LNCaP clone FGC (cell line): Measurements from ENCODE around the gene HOXD12.

Experiments used
- DNase-seq: peaks from one replicate; pipeline ENCODE4 v3.0.0-alpha.2; 2011; ENCODE audit warnings: low read depth
- H3K4me3 ChIP-seq: 2 replicates; pipeline ENCODE4 v1.5.1; 2011; ENCODE audit warnings: mild to moderate bottlenecking, low read depth, low read length, control low read depth
- TF ChIP-seq, protein P1 (sequence below): IDR thresholded peaks from 2 replicates; pipeline ENCODE4 v1.5.1; 2012; ENCODE audit warnings: mild to moderate bottlenecking; ENCODE audit not compliant: control insufficient read depth, insufficient read depth; ENCODE audit errors: extremely low read depth

The HOXD12 gene

DNA sequence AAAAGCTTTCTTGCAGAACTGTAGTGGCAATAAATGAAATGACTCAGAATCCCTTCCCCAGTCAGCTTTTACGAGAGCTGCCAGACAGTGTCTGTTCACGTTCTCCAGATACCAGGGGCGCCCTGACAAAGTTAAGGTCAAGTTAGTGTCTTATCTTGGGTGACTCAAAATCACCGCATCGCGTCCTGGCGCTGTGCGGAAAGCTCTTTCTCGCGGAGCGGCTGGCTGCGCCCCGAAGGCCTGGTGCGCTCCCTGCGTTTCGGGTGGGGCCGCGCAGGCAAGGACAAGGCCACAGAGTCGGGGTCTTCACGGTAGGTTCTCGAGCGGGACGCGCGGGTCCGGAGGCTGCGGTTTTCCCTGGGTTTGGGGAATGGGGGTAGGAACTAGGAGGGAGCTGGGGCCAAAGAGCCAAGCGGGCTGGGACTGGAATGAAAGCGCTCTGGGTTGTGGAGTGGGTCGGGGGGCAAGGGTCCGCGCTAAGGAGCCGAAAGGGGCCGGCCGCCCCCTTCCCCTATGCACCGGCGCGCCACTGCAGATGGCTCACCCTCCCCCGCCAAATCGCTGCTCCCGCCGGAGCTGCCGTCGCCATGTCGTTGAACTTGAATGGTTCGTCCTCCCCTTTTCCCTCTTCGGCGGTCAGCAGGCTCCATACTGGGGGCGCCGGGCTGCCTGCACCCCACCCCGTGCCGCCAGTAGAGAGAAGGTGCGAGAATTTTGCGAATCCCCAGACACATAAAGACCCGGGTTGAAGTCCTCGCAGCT is 4.9 kb downstream of the HOXD12 start:
- H3K4me3 ChIP-seq = no peak overlapping the region
- DNase-seq = no peak
- TF ChIP-seq, protein P1, sequence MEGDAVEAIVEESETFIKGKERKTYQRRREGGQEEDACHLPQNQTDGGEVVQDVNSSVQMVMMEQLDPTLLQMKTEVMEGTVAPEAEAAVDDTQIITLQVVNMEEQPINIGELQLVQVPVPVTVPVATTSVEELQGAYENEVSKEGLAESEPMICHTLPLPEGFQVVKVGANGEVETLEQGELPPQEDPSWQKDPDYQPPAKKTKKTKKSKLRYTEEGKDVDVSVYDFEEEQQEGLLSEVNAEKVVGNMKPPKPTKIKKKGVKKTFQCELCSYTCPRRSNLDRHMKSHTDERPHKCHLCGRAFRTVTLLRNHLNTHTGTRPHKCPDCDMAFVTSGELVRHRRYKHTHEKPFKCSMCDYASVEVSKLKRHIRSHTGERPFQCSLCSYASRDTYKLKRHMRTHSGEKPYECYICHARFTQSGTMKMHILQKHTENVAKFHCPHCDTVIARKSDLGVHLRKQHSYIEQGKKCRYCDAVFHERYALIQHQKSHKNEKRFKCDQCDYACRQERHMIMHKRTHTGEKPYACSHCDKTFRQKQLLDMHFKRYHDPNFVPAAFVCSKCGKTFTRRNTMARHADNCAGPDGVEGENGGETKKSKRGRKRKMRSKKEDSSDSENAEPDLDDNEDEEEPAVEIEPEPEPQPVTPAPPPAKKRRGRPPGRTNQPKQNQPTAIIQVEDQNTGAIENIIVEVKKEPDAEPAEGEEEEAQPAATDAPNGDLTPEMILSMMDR = no peak

DNA sequence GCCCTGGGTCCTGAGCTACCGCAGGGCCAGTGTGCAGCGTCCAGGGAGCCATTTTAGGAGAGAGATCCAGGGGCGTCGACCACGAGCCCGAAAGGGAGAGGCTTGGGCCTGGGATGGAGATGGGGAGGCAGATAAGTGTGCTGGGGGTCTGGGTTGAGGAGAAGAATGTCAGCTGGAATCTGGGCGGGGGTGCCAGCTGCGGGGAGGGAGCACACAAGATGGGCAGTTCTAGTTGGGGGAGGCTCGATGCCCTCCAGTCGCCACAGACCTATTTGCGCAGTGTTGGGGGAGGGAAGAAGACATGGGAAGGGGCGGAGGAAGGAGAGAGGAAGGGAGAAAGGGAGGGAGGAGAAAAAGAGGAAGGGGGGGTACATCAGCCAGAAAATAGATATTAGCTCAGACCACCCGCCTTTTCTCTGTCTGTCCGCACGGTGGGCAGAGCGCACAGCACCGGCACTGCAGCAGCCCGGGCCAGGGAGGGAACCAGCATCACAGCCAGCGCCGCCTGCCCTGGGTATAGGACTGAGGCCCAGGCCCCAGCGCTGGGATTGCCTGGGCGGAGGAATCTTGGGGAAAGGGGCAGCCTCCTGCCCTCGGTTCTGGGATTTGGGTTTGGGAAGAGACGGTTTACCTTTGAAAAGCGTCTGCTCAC is 5.6 kb downstream of the HOXD12 start:
- no peak for DNase-seq
- TF ChIP-seq, protein P1 = no peak
- H3K4me3 ChIP-seq = no peak overlapping the region

DNA sequence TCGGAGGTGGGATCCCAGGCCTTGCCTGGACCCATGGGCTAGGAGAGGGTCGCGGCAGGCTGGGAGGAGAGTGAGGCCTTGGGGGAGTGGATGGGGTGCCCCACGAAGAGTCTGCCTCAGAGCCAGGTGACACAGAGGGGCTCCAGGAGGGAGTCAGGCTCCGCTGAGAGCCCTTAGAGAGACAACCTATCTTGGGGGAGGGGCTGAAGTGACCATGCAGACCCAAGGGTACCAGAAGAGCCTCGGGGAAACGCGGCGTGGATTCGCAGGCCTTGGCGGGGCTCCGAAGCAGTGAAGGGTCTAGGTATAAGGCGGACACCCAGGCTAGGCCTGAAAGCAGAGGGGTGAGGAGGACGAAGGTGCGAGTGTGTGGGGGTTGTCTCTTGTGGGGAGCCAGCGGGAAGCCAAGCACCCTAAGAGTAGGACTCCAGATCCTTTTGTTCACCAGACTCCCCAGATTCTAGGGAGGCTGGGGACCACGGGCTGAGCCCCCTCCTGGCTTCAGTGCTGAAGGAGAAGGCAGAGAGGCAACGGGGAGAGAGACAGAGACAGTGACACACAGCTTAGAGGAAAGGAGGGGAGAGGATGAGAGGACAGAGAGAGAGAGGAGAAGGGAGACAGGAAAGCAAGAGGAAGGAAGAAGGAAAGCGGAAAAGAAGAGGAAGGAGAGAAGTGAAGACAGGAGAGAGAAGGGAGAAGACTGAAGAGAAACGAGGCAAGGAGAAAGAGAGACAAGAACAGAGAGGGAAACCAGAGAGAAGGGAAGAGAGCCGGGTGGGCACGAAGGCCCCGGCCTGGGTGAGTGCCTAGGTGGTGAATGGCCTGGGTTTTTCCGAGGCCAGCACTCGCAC is 6.4 kb downstream of the HOXD12 start:
- H3K4me3 ChIP-seq = no peak overlapping the region
- no peak for DNase-seq
- TF ChIP-seq, protein P1 = no peak

DNA sequence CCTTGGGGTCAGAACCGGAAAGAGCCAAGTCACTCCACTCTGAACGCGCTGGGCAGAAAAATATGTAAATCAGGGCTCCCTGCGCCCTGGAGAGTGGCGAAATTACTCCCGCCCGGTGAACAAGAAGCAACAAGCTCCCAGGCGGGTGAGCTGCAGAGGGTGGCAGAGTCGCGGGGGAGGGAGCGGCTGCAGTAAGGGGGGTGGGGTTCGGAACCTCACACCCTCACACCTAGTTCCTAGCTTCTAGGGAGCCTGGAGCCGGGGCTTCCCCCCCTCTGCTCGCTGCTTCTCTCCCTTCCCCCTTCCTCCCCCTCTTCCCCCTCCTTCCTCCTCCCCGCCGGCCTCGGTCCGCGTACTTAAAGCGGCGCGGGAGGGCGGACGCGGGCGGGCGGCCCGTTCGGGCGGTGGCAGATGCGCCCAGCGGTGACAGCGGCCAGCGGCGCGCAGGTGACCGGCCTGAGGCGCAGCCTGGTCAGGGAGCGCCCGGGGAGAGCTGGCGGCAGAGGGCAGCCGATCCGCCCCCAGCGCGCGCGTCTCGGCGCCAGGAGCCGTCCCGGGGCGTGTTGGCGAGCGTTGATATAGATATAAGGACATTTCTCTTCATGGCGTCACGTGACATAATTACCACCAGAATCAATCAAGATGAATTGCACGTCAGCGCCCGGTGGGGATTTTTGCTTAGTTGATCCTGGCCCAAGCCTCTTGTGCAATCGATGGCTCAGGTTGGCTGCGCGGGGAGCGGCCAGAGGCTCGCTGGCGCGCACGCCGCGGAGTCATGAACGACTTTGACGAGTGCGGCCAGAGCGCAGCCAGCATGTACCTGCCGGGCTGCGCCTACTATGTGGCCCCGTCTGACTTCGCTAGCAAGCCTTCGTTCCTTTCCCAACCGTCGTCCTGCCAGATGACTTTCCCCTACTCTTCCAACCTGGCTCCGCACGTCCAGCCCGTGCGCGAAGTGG is 7.3 kb downstream of the HOXD12 start, which contains the start of gene HOXD11:
Gene HOXD11 (plus strand): TSS at position 700 of the 959 bp plus-strand sequence. CDS start 76 bp downstream, at position 776.
- no peak within 1 kb of the TSS for H3K4me3 ChIP-seq
- DNase-seq = no peak

DNA sequence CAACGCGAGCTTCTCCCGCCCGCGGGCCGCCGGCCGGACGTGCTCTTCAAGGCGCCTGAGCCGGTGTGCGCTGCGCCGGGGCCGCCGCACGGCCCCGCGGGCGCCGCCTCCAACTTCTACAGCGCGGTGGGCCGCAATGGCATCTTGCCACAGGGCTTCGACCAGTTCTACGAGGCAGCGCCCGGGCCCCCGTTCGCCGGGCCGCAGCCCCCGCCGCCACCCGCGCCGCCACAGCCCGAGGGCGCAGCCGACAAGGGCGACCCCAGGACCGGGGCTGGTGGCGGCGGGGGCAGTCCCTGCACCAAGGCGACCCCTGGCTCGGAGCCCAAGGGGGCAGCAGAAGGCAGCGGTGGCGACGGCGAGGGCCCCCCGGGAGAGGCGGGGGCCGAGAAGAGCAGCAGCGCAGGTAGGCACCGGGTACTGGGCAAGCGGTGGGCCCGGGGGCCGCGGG is 8.2 kb downstream of the HOXD12 start:
- DNase-seq = no peak
- TF ChIP-seq, protein P1 = no peak
- H3K4me3 ChIP-seq = no peak overlapping the region

More for the DNA sequence above, 7.3 kb downstream of the HOXD12 start, which contains the start of gene HOXD11:
- TF ChIP-seq, protein P1 = no peak
